GM12878 (cell line): ENCODE data around the gene CBY3. TPM values are rescaled to one million over a fixed set of nuclear protein-coding genes. Genes with fewer than 3 reads are reported as not detected.

ENCODE experiments used
- CHD1 ChIP-seq: IDR thresholded peaks from 2 replicates; pipeline ENCODE4 v1.6.1; 2012; ENCODE audit warnings: low read depth, low read length, improper control_type of control experiment
- MYC ChIP-seq: IDR thresholded peaks from 2 replicates; pipeline ENCODE4 v1.6.1; 2011; ENCODE audit warnings: mild to moderate bottlenecking, low read length, moderate library complexity, inconsistent platforms; ENCODE audit not compliant: insufficient read depth, insufficient replicate concordance, insufficient read length, severe bottlenecking
- POLR2AphosphoS2 ChIP-seq: IDR thresholded peaks from 2 replicates; pipeline ENCODE4 v1.6.1; 2011; ENCODE audit warnings: low read depth, mild to moderate bottlenecking, low read length, improper control_type of control experiment, moderate library complexity
- RB1 ChIP-seq: fragments of 450-650 bp; formaldehyde crosslinking; IDR thresholded peaks from 2 replicates; pipeline ENCODE4 v1.6.1; 2017; ENCODE audit warnings: mild to moderate bottlenecking, borderline replicate concordance
- SPI1 ChIP-seq: IDR thresholded peaks from 2 replicates; pipeline ENCODE4 v1.6.1; 2011; ENCODE audit warnings: low read depth, mild to moderate bottlenecking, low read length, moderate library complexity, borderline replicate concordance; ENCODE audit not compliant: insufficient read depth
- SREBF1 ChIP-seq: IDR thresholded peaks from 2 replicates; pipeline ENCODE4 v1.6.1; 2012; ENCODE audit warnings: mild to moderate bottlenecking, low read length
- SUPT20H ChIP-seq: IDR thresholded peaks from 2 replicates; pipeline ENCODE4 v1.6.1; 2011; ENCODE audit warnings: low read depth, mild to moderate bottlenecking, low read length, moderate library complexity, borderline replicate concordance; ENCODE audit not compliant: control insufficient read depth
- TCF3 ChIP-seq: IDR thresholded peaks from 2 replicates; pipeline ENCODE4 v1.6.1; 2012; ENCODE audit warnings: low read depth, mild to moderate bottlenecking, low read length, borderline replicate concordance; ENCODE audit not compliant: insufficient read depth
- polyA plus RNA-seq, 11 experiments: library from polyadenylated mRNA; depleted of rRNA in 4 of 11; unstranded in 6 of 11; stranded (reverse) in 5 of 11; fragments of >200 nt; fragmentation: Nextera tagmentation in 4 of 11; fragmentation: Illumina TruSeq in 1 of 11; extraction: Ambion mirVana in 4 of 11; extraction: Trizol in 1 of 11; gene quantifications; 1 replicate in 1 of 11; 2 replicates in 10 of 11; pipeline versions ENCODE4 v1.2.1 to v1.2.3, GENCODE V29; 2011 to 2016; ENCODE audit warnings: inconsistent platforms in 2 of 11, missing spikeins in 2 of 11, low read depth in 1 of 11
- total RNA-seq, 4 experiments: library from RNA; depleted of rRNA in 3 of 4; stranded (reverse); fragments of >200 nt in 3 of 4; fragmentation: Illumina TruSeq in 1 of 4; extraction: Trizol in 1 of 4; gene quantifications; 2 replicates each; pipeline versions ENCODE4 v1.2.1 to v1.2.3, GENCODE V29; 2013 to 2021
- TF ChIP-seq, protein P1 (sequence below): fragments of 450-650 bp; IDR thresholded peaks from 2 replicates; pipeline ENCODE4 v1.6.1; 2018; ENCODE audit warnings: mild to moderate bottlenecking, low read depth, moderate library complexity; ENCODE audit not compliant: partially characterized antibody

CBY3 gene
- total and polyA plus RNA-seq, 10 of the 15 experiments (the other 5 are each of a cell fraction or from before 2014, with no cell fraction given): 0.10 to 1.2 (median 0.47) TPM; not detected in 5

DNA sequence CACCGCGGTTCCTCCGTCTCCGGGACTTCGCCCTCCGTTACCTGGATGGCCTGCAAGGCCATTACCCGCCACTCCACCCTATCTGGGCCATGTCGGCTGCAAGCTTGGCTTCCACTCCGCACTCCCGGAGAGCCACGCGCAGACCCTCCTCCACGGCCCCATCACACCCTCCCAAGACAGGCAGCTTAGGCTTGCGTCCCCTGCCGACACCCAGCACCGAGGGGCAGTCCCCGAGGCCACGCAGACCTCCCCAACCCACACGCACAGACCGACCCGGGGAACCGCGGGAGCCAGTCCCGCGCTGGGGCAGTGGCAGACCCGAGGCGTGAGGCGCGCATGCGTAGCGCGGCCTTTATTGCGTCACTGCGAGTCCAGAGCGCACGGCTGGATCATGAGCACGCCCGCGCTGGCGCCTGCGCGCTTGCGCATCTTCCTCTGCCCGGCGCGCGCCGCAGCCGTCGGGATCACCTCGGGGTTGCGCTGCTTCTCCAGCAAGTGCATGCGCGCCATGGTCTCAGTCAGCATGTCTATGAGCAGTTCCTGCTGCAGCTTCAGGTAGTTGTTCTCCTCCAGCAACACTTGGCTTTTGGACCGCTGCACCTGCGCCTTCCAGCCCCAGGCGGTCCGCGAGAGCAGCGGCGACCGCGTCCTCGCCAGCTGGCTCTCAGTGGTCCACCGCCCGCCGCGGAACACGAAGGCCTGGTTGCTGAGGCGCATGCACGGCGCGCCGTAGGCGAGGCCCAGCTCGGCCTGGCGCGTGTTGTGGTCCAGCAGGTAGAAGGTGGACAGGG lies 2.4 kb downstream of the CBY3 start (continued):
- TF ChIP-seq, protein P1, sequence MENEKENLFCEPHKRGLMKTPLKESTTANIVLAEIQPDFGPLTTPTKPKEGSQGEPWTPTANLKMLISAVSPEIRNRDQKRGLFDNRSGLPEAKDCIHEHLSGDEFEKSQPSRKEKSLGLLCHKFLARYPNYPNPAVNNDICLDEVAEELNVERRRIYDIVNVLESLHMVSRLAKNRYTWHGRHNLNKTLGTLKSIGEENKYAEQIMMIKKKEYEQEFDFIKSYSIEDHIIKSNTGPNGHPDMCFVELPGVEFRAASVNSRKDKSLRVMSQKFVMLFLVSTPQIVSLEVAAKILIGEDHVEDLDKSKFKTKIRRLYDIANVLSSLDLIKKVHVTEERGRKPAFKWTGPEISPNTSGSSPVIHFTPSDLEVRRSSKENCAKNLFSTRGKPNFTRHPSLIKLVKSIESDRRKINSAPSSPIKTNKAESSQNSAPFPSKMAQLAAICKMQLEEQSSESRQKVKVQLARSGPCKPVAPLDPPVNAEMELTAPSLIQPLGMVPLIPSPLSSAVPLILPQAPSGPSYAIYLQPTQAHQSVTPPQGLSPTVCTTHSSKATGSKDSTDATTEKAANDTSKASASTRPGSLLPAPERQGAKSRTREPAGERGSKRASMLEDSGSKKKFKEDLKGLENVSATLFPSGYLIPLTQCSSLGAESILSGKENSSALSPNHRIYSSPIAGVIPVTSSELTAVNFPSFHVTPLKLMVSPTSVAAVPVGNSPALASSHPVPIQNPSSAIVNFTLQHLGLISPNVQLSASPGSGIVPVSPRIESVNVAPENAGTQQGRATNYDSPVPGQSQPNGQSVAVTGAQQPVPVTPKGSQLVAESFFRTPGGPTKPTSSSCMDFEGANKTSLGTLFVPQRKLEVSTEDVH: no peak
- TF ChIP-seq RB1 (peak; percentile 31; the same call in 1 of the 2 replicates), SPI1 (no peak), SUPT20H (no peak), POLR2AphosphoS2 (peak; percentile 81; the same call in 1 of the 2 replicates), TCF3 (peak; percentile 63; the same call in 1 of the 2 replicates), SREBF1 (no peak), CHD1 (no peak), MYC (peak; percentile 23)
